Measurements from ENCODE around the gene PCDHGB4.
A peak's percentile ranks its signal among the peaks of the same experiment; 100 is the strongest.
"Not testable (repeated sequence)": the region's sequence is repeated elsewhere in the genome, so short reads cannot be mapped to it uniquely, and the experiment has no call there.

The PCDHGB4 gene

GRCh38 chr5:141387557-141388311, at the start of gene PCDHGB4:
Gene PCDHGB4, plus strand, starts transcription at chr5:141387698. Its CDS starts 187 bp downstream, at chr5:141387885.
- DNase-seq (ENCODE audit: insufficient read length, low spot score); FAIRE-seq: not testable (repeated sequence)

GRCh38 chr5:141338538-141339306, 48.8 kb upstream of the PCDHGB4 start, which contains the start of gene PCDHGA2:
Gene PCDHGA2, plus strand, starts transcription at chr5:141338760.
- peak; percentile 38 for TF ChIP-seq CTCF (IDR thresholded peaks at IDR 0.05; ENCODE audit: insufficient read depth, missing control alignments)
- FAIRE-seq (no peak), DNase-seq (ENCODE audit: insufficient read length, low spot score) (no peak)

- FAIRE-seq; DNase-seq (ENCODE audit: insufficient read length, low spot score): not testable (repeated sequence)
These were observed 46.6 kb upstream of the PCDHGB4 start for GRCh38 chr5:141340781-141341354.

GRCh38 chr5:141342773-141343172, 44.7 kb upstream of the PCDHGB4 start:
- no peak for DNase-seq (ENCODE audit: insufficient read length, low spot score)
- TF ChIP-seq CTCF (IDR thresholded peaks at IDR 0.05; ENCODE audit: insufficient read depth, missing control alignments), result no peak
- FAIRE-seq, result no peak

- FAIRE-seq (no peak), DNase-seq (ENCODE audit: insufficient read length, low spot score) (no peak)
- TF ChIP-seq CTCF (IDR thresholded peaks at IDR 0.05; ENCODE audit: insufficient read depth, missing control alignments), result no peak
These were observed 44.1 kb upstream of the PCDHGB4 start, which contains the start of gene PCDHGA3 for GRCh38 chr5:141343242-141343952. Gene PCDHGA3, plus strand, starts transcription at chr5:141343829. Its CDS starts 205 bp downstream, at chr5:141344034.

- FAIRE-seq, result no peak
- no peak for TF ChIP-seq CTCF (IDR thresholded peaks at IDR 0.05; ENCODE audit: insufficient read depth, missing control alignments)
- no peak for DNase-seq (ENCODE audit: insufficient read length, low spot score)
These were observed 43.5 kb upstream of the PCDHGB4 start for GRCh38 chr5:141343953-141344463.

- no peak for TF ChIP-seq CTCF (IDR thresholded peaks at IDR 0.05; ENCODE audit: insufficient read depth, missing control alignments)
- DNase-seq (ENCODE audit: insufficient read length, low spot score) (no peak), FAIRE-seq (no peak)
These were observed 42.2 kb upstream of the PCDHGB4 start for GRCh38 chr5:141345327-141345726.

GRCh38 chr5:141346017-141346416, 41.5 kb upstream of the PCDHGB4 start:
- FAIRE-seq; DNase-seq (ENCODE audit: insufficient read length, low spot score): not testable (repeated sequence)

All from D721Med (cell line).